Sigmoid colon (tissue), 4 donors: ENCODE results near the gene CCNY.

ENCODE experiments used
- CTCF ChIP-seq, 4 experiments: fragments of 450-650 bp in 3 of 4; fragments of 200-600 bp in 1 of 4; IDR thresholded peaks; one replicate each; pipeline ENCODE4 v1.5.1; 2016 to 2019; ENCODE audit warnings: antibody characterized with exemption in 4 of 4, mild to moderate bottlenecking in 3 of 4, moderate library complexity in 2 of 4
- EP300 ChIP-seq, 4 donors: sonication (generic); formaldehyde crosslinking; IDR thresholded peaks; one replicate each; pipeline ENCODE4 v1.6.1; 2017; ENCODE audit warnings: antibody characterized with exemption in 4 of 4
- POLR2A ChIP-seq, 2 donors: fragments of 450-650 bp; IDR thresholded peaks; one replicate each; pipeline ENCODE4 v1.6.1; 2016; ENCODE audit warnings: antibody characterized with exemption in 2 of 2, mild to moderate bottlenecking in 2 of 2, moderate library complexity in 2 of 2
- POLR2AphosphoS5 ChIP-seq, 4 donors: sonication (generic); formaldehyde crosslinking; IDR thresholded peaks; one replicate each; pipeline ENCODE4 v1.6.1; 2017; ENCODE audit warnings: antibody characterized with exemption in 4 of 4

- TF ChIP-seq CTCF (IDR thresholded peaks at IDR 0.05) (no peak), POLR2A (IDR thresholded peaks at IDR 0.05) (no peak), POLR2AphosphoS5 (IDR thresholded peaks at IDR 0.05) (no peak), EP300 (IDR thresholded peaks at IDR 0.05) (no peak)
Observed at GRCh38 chr10:35554036-35554435, 217.7 kb downstream of the CCNY start.
